ENCODE data around the gene PPARG.

The PPARG gene

DNA sequence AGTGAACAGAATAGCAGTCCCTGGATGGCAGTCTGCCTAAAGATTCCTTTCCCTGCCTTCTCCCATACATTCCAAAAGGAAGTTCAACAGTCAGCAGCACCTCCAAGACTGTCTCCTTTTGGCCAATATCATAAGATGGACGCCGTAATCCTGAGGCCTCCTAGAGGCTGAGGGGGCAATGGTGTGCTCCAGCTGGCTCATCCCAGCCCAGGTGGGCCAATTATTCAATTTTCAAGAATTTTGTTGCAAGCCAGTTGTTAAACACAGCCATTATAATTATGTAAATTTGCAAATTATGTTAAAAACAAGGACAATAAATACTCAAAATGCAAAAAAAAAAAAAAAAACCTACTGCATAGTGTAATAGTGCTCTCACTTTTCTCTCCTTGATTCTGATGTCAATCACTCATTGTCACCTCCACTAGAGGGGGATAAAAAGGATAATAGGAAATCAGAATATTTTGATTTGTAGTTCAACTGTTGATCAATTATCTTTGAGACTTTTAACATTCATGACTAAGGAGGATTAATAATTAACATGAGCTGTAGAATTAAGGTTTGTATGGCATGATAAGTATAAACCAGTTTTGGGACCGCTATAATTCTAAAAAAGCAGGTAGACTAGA lies 40.1 kb downstream of the PPARG start:
- no peak overlapping the region for H3K4me3 ChIP-seq (ENCODE audit: low read depth, low read length)
- TF ChIP-seq, protein P1, sequence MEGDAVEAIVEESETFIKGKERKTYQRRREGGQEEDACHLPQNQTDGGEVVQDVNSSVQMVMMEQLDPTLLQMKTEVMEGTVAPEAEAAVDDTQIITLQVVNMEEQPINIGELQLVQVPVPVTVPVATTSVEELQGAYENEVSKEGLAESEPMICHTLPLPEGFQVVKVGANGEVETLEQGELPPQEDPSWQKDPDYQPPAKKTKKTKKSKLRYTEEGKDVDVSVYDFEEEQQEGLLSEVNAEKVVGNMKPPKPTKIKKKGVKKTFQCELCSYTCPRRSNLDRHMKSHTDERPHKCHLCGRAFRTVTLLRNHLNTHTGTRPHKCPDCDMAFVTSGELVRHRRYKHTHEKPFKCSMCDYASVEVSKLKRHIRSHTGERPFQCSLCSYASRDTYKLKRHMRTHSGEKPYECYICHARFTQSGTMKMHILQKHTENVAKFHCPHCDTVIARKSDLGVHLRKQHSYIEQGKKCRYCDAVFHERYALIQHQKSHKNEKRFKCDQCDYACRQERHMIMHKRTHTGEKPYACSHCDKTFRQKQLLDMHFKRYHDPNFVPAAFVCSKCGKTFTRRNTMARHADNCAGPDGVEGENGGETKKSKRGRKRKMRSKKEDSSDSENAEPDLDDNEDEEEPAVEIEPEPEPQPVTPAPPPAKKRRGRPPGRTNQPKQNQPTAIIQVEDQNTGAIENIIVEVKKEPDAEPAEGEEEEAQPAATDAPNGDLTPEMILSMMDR (IDR thresholded peaks at IDR 0.05; ENCODE audit: borderline replicate concordance, insufficient read depth, low read depth, low read length) = no peak

DNA sequence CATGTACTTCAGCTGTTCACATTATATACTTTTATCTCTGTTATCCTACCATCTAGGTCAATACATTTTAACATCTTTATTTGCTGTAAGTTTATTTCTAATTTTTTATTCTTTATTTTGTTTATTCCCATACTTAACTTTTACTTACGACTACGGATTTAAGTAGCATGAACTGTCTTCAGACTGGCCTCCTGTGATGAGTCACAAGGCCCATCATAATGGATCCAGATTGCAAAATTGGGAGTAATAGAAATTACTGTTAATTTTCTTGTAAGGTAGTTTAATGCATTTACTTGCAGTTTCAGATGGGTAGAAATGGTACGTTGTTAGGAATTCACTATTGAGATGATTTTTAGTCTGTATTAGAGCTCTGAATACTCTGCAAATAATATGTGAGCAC lies 45.9 kb downstream of the PPARG start:
- TF ChIP-seq, protein P1 (IDR thresholded peaks at IDR 0.05; ENCODE audit: borderline replicate concordance, insufficient read depth, low read depth, low read length) = no peak
- H3K4me3 ChIP-seq (ENCODE audit: low read depth, low read length) = no peak overlapping the region

DNA sequence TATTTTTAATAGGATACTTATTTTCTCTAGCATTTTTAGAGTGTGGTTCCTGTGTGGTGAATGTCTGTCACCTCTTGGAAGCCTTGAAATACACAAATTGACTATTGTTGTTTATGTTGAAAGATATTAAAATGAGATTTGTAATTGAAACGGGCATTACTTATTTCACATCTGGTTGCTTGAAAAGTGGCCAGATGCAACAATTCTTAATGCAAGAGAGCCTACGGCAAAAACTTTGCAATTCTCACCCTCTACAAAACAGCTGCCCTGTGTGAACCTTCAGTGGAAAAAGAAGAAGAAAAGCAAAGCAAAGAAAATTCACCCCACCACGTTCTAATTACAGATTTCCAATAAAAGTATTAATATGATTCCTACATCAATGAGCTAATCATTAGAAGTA lies 46.6 kb downstream of the PPARG start:
- H3K4me3 ChIP-seq (ENCODE audit: low read depth, low read length) = no peak overlapping the region
- TF ChIP-seq, protein P1 (IDR thresholded peaks at IDR 0.05; ENCODE audit: borderline replicate concordance, insufficient read depth, low read depth, low read length) = no peak

DNA sequence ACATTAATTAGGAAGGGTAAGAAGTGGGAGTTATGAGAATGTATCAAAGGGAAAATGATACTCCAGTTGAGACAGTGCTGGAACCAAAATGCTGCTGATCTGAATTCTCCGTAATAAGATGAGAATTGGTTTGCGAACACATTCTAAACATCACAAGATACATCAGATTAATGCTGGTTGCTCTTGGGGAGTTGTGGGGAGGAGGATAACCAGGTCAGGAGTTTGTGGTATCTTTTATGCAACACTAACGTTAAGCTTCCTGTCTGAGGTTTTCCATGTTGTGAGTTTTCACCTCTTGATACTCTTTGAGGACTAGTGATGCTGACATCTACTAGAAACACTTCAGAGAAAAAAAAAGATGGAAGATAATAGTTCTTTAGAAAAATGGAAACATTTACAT lies 47.2 kb downstream of the PPARG start:
- TF ChIP-seq, protein P1 (IDR thresholded peaks at IDR 0.05; ENCODE audit: borderline replicate concordance, insufficient read depth, low read depth, low read length) = no peak
- H3K4me3 ChIP-seq (ENCODE audit: low read depth, low read length) = no peak overlapping the region

DNA sequence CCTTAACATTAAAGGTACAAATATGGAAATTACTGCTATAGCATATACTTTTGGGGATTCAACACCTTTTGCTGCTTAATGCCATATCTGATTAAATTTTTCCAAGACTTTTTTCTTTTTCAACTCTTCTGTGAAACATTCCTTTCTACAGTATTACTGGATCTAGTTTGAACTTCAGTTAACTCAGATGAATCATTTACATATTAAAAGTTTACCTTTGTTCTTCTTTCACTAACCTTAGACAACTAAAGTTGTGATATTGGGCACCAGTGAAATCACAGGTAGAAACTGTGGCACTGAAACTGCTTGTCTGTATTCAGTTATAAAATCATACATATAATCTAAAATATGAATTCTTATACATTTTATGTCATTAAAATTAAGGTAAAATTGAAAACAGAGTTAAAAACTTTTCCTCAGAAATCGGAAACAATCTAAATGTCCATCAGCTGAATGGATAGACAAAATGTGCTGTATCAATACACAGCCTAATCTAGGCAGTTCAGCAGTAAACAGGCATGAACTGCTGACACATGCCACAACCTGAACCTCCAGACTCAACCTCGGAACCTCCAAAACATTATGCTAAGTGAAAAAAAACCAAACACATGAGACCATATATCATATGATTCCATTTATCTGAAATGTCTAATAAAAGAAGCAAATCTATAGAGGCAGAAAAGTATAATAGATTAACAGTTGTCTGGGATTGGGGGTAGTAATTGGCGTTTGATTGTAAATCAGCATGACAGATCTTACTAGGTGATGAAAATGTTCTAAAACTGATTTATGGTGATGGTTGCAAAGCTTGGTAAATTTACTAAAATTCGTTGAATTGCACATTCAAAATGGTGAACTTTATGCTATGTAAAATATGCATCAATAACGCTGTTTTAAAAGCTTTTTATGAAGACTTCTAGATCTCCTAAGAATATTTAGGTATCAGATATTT lies 50.0 kb downstream of the PPARG start:
- TF ChIP-seq, protein P1 (IDR thresholded peaks at IDR 0.05; ENCODE audit: borderline replicate concordance, insufficient read depth, low read depth, low read length) = no peak
- no peak overlapping the region for H3K4me3 ChIP-seq (ENCODE audit: low read depth, low read length)

DNA sequence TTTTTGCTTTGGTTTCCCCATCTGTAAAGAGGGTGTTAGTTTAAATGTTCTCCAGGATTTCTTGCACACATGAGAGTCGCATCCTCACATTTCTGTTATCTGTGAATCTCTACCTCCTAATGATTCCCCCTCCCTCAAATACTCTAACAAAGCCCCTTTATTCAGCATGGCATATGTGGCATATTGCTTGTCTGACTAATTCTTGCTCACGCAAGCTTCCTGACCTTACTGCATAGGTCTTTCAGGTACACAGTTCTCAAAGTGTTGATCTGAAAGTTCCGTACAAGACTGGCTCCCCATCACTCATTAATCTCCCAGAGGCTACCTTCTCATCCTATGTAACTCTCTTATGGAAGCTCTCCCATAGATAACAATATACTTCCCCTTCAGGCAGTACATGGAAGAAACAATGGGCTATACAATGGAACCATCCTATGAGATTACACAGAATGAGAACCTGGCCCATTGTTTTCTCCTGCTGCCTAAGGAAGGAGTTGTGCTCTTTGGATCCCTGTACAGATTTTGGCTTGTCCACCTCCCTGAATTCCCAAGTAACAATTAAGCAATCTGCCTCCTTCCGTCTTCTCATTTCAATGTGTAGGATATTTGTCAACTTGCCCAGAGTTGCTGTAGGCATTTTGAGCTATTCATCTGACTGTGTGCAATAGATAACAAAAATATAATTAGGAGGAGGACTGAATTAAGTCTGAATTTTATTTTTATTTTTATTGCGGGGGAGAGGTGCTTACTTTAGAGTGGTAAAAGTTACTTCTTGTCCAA lies 51.0 kb downstream of the PPARG start:
- TF ChIP-seq, protein P1 (IDR thresholded peaks at IDR 0.05; ENCODE audit: borderline replicate concordance, insufficient read depth, low read depth, low read length) = no peak
- H3K4me3 ChIP-seq (ENCODE audit: low read depth, low read length) = no peak overlapping the region
